Measurements from ENCODE around the gene RAPGEF4. TPM values are rescaled to one million over a fixed set of nuclear protein-coding genes. Genes with fewer than 3 reads are reported as not detected.
A peak's percentile ranks its signal among the peaks of the same experiment; 100 is the strongest.
"Not testable (repeated sequence)": the region's sequence is repeated elsewhere in the genome, so short reads cannot be mapped to it uniquely, and the experiment has no call there.

RAPGEF4 gene
- total RNA-seq, 1 donor from 2014 or later, result 14.2 TPM

GRCh38 chr2:172772633-172773032 is 37.0 kb downstream of the RAPGEF4 start:
- DNase-seq (ENCODE audit: low read depth in 2 of 2), result no peak

GRCh38 chr2:172774302-172774701 is 38.7 kb downstream of the RAPGEF4 start:
- DNase-seq (ENCODE audit: low read depth in 2 of 2), result no peak

GRCh38 chr2:172775319-172775718 is 39.7 kb downstream of the RAPGEF4 start:
- DNase-seq (ENCODE audit: low read depth in 2 of 2), result no peak

DNA sequence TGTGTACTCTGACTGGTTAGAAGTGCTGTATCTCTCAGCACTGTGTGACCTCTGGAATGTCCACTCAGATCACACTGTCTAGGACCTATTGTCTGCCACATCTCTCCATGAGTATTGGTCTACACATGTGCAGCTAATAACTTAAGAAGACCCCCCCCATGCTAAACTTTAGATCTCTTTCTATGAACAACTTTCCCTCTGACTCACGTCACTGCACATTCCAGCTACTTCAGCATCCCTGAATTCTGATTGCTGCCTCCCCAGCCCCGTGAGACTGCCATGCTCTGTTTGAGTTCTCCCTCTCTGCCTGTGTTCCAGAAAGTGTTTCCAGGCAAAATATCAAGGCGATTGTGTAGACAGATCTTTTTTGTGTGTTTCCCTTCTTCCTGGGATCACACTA is 41.8 kb downstream of the RAPGEF4 start:
- DNase-seq (ENCODE audit: low read depth in 2 of 2), result no peak

GRCh38 chr2:172782506-172783164 is 47.0 kb downstream of the RAPGEF4 start:
- DNase-seq (ENCODE audit: low read depth in 2 of 2), result peak in 1 of 2 donors; percentile 21

DNA sequence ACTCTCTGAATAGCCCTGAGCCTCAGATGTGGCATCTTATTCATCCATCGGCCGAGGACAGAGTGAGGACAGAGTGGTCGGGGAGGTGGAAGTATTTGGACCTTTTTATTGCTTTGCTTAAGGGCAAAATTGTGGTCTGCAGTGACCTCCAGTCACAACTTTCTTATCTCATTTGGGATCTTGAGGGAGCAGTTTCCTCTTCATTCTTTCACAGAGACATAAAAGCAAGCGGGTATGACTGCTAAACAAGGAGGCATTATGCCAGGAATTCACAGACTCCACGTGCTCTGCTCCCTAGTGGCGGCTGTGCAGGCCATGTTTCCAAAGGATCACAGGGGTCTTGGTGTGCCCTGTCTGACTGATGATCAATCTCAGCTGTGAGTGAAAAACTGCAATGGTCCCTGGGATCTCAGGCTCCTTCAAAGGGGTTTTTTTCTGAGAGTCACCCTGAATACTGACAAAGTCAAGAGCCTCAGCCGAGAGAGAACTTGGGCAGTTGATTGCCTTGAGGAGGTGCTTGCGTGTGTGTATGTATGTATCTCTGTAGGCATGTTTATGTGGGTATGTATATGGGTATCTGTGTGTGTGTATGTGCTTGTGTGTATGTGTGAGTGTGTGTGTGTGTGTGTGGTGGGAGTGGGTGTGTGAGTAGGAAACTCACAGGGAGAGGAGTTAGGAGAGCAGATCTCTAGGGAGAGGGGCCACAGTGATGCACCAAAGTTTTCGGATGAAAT is 47.7 kb downstream of the RAPGEF4 start:
- DNase-seq (ENCODE audit: low read depth in 2 of 2), result peak; percentile 51 to 76

DNA sequence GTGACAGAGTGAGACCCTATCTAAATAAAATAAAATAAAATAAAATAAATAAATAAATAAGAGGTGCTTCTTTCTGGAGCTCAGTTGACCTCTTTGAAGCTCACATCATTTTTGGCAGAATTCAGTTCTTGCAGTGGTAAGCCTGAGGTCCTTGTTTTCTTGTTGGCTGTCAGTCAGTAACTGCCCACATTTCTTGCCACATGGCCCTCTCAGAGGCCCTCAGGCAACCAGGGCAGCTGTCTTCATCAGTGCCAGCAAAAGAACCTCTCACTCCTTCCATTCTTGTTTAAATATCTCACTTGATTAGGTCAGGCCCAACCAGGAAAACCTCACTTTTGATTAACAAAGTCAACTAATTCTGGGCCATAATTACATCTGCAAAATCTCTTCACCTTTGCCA is 53.2 kb downstream of the RAPGEF4 start:
- no peak for DNase-seq (ENCODE audit: low read depth in 2 of 2)

GRCh38 chr2:172790404-172790803 is 54.8 kb downstream of the RAPGEF4 start:
- no peak for DNase-seq (ENCODE audit: low read depth in 2 of 2)

DNA sequence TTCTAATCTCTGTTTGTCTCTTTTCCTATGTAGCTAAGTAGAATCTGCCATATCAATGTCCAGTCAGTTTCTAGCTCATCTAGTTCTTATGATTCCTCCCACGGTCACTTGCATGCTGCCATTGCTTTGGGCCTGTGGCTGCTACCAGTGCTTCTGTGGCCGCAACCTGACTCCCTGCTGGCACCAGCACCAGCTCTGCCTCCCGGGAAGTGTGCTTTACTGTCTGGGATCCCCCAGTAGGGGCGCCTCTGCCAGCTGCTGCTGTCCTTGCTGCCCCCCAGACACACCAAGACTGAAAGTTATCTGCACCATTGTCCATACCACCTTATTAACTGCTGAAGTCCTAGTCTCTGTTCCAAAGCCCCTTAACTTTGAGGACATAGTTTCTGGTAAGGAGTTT is 56.3 kb downstream of the RAPGEF4 start:
- no peak for DNase-seq (ENCODE audit: low read depth in 2 of 2)

GRCh38 chr2:172792711-172793110 is 57.1 kb downstream of the RAPGEF4 start:
- DNase-seq (ENCODE audit: low read depth in 2 of 2), result no peak

GRCh38 chr2:172803308-172803707 is 67.7 kb downstream of the RAPGEF4 start:
- not testable (repeated sequence) for DNase-seq (ENCODE audit: low read depth in 2 of 2)

DNA sequence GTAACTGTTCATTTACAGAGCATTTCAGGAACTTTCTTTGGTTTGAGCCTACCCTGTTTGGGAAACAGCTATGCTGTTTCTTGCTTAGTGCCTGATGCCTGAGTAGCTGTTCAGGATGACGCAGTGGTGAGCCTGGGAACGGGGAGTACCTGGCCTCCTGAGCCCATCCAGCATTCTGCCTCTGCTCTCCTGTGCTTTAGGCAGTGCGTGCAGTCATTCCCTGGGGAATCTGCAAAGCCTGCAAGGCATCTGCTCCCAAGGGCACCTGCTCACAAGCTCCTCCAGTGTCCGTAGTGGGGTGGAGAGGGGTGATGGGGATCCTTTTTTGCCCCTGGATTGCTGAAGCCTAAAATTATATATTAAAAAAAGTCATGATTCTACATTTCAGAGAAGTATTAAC is 68.8 kb downstream of the RAPGEF4 start:
- DNase-seq (ENCODE audit: low read depth in 2 of 2), result no peak

- DNase-seq (ENCODE audit: low read depth in 2 of 2), result peak; percentile 60 to 68
These were observed 70.8 kb downstream of the RAPGEF4 start for GRCh38 chr2:172806493-172806892.

- no peak for DNase-seq (ENCODE audit: low read depth in 2 of 2)
These were observed 71.4 kb downstream of the RAPGEF4 start for GRCh38 chr2:172806996-172807395.

DNA sequence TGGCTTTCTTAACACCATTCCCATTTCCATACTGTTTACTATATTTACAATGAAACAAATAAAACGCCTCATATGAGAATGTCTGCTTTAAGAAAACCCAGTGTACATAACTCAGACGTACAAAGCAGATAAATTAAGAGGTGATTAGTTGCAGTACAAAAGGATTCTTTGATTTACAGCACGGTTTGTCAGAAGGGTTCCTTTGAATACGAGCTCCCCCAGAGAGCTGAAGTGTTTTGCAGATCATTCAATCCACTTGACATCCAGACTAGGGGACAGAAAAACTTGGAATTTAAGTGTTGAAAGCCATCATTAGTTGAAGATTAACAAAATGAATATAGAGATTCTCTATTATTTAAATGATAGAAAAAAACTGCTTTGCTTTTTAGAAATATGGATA is 72.5 kb downstream of the RAPGEF4 start:
- no peak for DNase-seq (ENCODE audit: low read depth in 2 of 2)

DNA sequence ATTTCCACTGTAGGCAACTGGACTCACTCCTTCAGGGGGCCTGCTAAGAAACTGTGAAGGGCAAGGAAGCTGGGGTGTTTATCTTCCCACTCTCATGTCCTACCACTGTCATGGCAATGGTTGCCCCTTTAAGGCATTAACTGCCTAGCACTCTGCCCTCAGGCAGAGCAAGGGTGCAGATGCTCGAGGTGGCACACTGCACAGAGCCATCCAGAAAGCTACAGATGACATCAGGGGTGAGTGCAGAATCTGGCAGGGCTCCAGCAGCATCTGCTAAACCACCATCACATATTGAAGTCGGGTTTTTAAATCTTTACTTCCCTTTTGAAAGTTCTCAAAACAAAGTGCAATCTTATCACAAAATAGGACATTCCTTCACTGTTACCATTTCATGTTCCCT is 75.4 kb downstream of the RAPGEF4 start:
- DNase-seq (ENCODE audit: low read depth in 2 of 2), result no peak

GRCh38 chr2:172812158-172812744 is 76.6 kb downstream of the RAPGEF4 start:
- DNase-seq (ENCODE audit: low read depth in 2 of 2), result no peak

DNA sequence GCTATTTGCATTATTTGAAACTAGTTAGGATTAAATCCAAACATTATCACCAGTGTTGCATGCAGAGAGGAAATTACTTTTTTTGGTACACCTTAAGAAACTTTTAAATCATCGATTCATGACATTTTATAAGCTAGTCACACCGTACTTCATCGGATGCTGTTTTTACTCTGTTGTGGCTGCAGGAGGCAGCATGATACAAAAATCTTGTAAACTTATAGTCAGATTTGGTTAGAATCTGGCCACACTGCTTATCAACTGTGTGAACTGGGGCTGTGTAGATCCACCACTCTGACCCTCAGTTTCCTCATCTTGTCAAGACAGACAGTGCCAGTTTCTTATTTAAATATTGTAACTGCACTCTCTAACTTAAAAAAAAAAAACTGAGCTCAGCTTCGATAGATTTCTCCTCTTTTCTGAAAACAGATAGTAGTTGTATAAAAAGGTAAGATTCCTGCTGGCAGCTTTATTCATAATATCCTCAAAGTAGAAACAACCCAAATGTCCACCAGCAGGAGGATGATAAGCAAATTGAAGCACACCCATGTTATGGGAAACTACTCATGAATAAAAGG is 77.8 kb downstream of the RAPGEF4 start:
- peak; percentile 51 to 68 for DNase-seq (ENCODE audit: low read depth in 2 of 2)

DNA sequence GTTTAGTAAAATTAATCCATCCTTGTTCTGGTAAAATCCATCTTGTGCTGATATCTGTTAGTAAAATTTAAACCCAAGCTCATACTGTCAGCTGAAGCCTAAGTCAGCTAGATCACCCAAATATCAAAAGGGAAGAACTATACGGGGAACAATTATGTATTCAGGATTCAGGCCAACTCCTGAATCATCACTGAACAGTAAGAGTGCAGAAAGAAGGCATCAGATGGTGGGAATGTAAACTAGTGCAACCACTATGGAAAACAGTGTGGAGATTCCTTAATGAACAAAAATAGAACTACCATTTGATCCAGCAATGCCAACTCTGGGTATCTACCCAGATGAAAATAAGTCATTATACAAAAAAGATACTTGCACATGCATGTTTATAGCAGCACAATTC is 81.8 kb downstream of the RAPGEF4 start:
- DNase-seq (ENCODE audit: low read depth in 2 of 2), result no peak

GRCh38 chr2:172819943-172820342 is 84.3 kb downstream of the RAPGEF4 start:
- DNase-seq (ENCODE audit: low read depth in 2 of 2), result no peak

- DNase-seq (ENCODE audit: low read depth in 2 of 2), result peak in 1 of 2 donors; percentile 92
These were observed 86.0 kb downstream of the RAPGEF4 start for GRCh38 chr2:172821370-172822338.
